HG02588 (cell line): ENCODE measurements around the gene C11orf52.

Experiments
- ATAC-seq: cut with Tn5 transposase; IDR thresholded peaks from one replicate; pipeline ENCODE4 v1.9.1; 2021; ENCODE audit warnings: mild to moderate bottlenecking, moderate library complexity; ENCODE audit not compliant: unreplicated experiment

The C11orf52 gene

GRCh38 chr11:111969344-111969743, 50.6 kb downstream of the C11orf52 start:
- ATAC-seq: no peak

- ATAC-seq: no peak
Observed at GRCh38 chr11:111974446-111974845, 55.7 kb downstream of the C11orf52 start.

- no peak for ATAC-seq
Observed at GRCh38 chr11:111975076-111975806, 56.5 kb downstream of the C11orf52 start.

- no peak for ATAC-seq
Observed at GRCh38 chr11:111976119-111976766, 57.5 kb downstream of the C11orf52 start.
